Activated effector memory CD4-positive, alpha-beta T cell treated with Interleukin-2 at 50 U/mL for 16 hours (primary cell): ENCODE measurements around the gene CTR9.
A peak's percentile ranks its signal among the peaks of the same experiment; 100 is the strongest.

Experiments
- DNase-seq: peaks from one replicate; pipeline ENCODE4 v3.0.0-alpha.2; 2020

CTR9 gene

GRCh38 chr11:10743354-10744000, 7.6 kb upstream of the CTR9 start:
- DNase-seq: peak; percentile 24

- DNase-seq: no peak
Measured at GRCh38 chr11:10744206-10744605, 6.8 kb upstream of the CTR9 start.

DNA sequence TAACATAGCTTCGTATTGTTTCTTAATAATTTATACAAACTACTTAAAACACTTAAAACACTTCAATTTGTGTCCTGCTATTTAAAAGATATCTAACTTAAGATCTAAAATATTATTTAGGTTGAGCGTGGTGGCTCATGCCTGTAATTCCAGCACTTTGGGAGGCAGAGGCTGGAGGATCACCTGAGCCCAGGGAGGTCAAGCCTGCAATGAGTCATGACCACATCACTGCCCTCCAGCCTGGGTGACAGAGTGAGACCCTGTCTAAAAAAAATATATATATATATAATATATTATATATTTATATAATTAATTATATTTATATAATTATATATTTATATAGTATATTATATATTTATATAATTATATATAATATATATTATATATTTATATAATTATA, 4.2 kb upstream of the CTR9 start:
- DNase-seq: no peak

DNA sequence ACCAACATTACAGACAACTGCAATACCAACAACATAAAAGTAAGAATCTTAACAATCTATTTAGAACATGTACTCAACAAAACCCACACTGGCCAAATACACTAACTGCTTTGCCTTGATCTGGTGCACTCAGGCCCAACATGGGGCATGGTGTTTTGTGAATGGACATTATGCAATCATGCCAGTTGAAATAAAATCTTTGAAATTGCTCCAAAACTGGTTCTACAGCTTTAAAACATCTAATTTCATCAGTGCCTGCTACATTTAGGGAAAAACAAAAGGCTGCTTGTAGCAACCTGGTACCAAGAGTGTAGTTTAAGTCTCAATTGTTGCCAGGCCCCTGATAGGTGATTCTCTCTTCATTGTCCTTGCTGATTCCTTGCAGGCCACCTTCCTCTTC, 3.3 kb upstream of the CTR9 start:
- no peak for DNase-seq

DNA sequence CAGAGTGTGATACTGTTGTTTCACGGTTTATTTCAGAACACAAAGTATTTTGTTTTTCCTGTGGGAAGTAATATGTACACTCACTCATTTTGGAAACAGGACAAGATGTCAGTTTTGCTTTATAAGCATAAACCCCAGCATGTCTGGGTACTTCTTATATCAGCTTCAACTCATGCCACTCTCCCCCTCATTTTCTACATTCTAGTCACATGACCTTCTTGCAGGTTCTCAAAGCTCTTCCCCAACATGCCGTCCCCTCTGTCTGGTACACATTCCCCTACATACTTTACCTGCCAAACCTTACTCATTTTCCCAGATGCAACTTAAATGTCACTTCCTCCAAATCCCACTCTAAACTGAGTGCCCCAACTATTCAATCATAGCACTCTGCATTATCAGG, 1.6 kb upstream of the CTR9 start:
- DNase-seq: no peak

- DNase-seq: no peak
Measured at GRCh38 chr11:10751581-10751940, 515 bp downstream of the CTR9 start.

DNA sequence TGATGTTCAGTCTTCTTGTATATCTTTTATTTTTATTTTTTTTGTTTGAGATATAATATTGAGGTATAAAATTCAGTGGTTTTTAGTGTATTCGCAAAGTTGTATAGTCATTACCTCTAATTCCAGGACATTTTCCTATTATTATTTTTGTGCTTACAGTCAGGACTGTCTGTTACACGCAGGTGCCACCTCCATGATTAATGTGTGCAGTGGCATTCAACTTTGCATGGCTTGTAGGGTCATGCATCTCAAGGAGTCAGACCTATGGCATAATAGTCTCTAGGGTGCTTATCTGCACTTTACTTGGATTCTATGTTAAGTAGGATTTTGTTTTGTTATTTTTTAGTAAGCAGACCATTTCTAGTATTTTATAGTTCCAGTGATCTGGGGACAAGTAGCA, 1.0 kb downstream of the CTR9 start:
- no peak for DNase-seq

GRCh38 chr11:10752486-10752885, 1.4 kb downstream of the CTR9 start:
- no peak for DNase-seq

DNA sequence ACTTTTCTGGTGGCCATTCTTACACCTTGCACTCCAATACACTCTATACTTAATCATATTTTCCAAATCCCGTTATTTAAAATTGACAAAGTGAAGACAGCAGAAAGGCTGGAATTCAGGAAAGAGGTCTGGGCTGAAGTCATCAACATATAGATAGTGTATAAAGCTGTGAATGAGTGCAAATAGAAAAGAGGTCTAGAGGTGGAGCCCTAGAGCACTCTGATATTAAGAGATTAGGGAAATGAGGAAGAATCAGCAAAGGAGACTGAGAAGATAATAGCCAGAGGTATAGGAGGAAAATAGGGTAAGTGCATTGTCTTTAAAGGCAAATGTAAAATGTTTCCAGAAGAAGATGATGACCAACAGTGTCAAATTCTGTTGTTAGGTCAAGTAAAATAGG, 7.9 kb downstream of the CTR9 start:
- no peak for DNase-seq

GRCh38 chr11:10761085-10761698, 10.1 kb downstream of the CTR9 start:
- no peak for DNase-seq

DNA sequence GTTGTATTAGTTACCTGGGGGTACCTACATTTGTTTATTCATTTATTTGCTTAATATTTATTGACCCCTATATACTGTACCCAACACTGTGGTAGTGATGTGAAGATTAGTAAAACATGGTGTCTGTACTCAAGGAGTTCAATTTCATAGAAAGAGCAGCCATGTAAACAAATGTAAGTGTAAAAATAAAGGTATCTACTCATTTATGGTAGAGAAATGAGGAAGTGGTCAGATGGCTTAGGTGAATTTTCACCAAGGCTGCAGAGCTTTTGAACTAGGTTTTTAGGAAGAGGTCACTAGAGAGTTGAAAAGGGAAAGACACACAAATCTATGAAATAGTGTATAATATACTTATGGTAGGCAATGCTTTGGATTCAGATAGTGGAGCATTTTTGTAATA, 11.1 kb downstream of the CTR9 start:
- DNase-seq: no peak

DNA sequence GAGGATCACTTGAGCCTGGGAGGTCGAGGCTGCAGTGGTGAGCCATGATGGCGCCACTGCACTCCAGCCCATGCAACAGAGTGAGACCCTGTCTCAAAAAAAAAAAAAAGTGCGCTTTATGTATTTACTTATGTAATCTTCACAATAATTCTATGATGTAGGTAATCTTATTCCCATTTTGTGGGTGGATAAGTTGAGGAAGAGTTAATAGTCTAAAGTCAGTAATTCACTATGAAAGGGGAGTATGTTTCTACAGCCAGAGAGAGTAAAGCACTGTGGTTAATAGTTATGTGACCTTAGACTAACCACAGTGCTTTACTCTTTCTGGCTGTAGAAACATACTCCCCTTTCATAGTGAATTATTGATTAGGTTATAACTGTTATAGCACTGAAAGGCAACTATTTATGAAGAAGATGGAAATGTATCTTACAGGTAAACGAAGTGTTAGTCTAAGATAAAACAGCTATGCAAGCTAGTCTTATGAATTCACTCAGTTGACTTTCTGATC, 11.9 kb downstream of the CTR9 start:
- DNase-seq: no peak

- no peak for DNase-seq
Measured at GRCh38 chr11:10763766-10764165, 12.7 kb downstream of the CTR9 start.

DNA sequence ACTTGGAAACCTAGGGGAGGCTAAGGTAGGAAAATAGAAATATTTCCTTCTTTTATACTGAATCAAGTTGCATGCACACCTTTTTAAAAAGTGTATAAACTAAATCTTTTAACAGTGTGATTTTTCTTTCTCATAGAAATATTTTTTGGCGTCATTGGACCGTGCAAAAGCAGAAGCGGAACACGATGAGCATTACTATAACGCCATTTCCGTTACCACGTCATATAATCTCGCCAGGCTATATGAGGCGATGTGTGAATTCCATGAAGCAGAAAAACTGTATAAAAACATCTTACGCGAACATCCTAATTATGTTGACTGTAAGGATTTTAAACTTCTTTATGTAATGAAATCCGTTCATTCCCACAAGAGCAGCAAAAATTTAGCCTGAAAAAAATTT, 13.4 kb downstream of the CTR9 start:
- no peak for DNase-seq

DNA sequence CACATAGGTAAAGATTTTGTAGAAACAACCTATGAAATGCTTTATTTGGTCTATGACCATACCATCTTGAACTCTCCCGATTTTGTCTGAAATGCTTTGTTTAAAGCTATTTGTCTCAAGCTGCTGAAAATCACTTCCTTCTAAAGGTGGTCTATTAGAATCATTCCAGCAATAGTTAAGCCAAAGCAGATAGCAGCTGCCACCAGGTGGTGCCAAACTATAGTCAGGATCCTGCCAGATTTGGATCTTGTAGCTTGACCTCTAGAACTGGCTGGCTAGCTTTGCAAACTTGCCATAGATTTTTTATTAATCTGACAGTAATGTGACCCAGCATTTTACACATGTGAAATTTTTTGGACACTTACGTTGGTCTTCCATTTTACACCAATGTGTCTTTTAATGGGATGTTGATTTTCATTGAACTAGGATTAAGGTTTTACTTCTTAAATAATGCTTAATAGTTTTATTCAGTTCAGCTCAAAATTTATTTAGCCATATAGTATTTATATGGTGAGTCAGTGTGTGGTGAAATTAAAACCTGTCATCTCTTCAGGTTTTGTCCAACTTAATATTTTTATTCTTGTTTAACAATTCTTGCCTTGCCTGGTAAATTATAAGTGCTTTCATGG, 19.7 kb downstream of the CTR9 start:
- DNase-seq: no peak

DNA sequence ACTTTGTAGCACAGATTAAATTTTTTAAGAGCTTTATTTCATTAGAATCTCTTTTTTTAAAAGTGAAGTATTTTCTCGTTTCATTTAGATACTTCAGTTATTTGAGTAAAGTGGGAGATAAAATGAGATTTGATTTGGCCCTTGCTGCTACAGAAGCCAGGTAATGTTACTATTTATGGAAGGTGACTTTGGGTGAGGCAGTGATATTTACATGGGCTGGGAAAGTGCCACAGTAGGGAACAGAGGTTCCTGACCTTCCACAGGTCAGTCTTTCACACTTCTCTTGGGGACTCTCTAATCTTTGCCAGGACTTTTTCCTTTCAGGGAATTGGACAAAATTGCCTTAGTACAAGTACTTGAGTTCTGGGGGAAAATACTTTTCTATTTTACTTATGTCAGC, 20.4 kb downstream of the CTR9 start:
- DNase-seq: no peak

- DNase-seq: no peak
Measured at GRCh38 chr11:10774811-10775210, 23.8 kb downstream of the CTR9 start.

- no peak for DNase-seq
Measured at GRCh38 chr11:10777393-10777793, 26.3 kb downstream of the CTR9 start.

DNA sequence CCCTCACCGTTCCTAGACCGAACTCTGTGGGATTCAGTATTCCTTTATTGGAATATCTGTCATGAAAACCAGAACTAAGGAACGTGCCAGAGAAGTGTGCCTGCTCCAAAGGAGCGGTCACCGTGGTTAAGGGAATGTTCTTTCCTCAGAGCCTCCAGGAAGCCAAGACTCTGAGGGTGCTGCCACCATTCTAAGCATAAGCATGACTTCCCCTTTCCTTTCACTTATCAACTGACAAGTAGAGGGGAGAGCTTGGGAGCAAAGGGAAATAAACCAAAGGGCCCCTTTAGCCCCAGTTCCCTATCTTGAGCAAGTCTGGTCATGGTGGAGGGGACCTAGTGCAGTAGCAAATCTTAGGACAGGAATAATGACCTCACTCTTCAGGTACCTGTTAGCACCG, 26.8 kb downstream of the CTR9 start:
- DNase-seq: no peak

DNA sequence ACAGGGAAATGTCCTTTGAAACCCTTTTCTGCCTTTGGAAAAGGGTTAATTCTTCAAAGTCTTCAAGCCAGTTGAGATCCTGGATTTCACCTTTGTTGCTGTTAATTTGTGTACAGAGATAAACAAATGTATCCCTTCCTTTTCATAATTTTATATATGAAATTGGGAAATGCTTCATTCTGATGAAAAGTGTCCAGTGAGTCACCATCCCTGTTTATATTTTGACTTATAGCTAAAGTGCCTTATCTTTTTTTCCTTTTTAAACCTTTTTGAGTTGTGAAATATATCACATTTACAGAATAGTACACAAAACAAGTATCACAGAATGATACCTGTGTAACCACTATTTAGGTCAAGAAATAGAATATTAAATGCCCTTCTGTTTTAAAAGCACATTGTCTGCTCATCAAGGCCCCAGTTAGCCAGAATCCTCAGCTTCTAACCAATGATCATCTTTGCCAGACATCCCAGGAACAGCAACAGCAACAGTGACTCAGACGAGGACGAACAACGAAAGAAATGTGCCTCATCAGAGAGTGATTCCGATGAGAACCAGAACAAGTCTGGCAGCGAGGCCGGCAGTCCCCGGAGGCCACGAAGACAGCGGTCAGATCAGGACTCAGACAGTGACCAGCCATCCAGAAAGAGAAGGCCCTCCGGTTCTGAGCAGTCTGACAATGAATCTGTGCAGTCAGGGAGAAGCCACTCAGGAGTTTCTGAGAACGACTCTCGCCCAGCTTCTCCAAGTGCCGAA, 27.3 kb downstream of the CTR9 start:
- DNase-seq: no peak

GRCh38 chr11:10779086-10779485, 28.0 kb downstream of the CTR9 start:
- no peak for DNase-seq

- DNase-seq: no peak
Measured at GRCh38 chr11:10780040-10780439, 29.0 kb downstream of the CTR9 start.

DNA sequence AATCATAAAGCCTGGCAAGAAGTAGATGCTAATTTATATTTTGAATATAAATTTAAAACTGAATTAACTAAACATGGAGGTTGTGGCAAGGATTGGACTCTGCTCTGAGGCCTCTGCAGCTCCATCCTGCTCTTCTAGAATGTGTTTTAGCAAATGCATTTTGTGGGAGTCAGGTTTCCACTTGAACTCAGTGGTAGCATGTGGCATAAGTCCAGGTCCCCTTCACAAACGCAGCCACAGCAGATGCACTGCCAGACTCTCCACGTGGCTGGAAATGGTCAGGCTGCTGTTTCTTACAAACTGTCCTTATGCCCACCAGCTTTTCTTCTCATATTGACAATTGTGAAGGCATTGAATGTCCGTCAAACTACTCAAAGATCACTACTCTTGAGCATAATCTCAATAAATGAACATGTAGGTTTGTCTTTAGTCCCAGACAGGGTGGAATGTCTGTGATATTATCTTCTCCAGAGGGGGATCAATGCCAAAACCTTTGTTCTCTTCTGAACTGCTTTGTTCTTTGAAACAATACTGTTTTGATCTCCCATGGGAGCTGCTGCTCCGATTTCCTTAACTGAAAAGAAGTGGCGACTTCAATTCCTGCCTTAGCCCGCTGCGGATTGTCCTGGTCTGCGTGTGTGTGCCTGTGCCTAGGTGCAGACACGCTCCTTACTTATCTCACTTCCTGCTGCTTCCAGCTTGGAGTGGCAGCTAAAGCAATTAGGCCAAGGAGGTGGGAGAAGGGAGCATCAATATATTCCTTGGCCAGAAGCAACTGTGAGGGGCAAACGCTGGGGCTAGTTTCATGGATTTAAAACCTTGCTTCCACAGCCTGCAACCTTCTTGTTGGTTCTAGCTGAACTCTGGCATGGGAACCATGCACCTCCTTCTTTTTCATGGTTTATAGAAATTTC, 33.4 kb downstream of the CTR9 start:
- no peak for DNase-seq
